CD4-positive, alpha-beta T cell treated with Interleukin-15 for 4 hours (primary cell): Measurements from ENCODE around the gene RBMXL2.

ENCODE experiments used
- DNase-seq: peaks from one replicate; pipeline ENCODE4 v3.0.0-alpha.2; 2020; ENCODE audit warnings: low spot score

RBMXL2 gene

DNA sequence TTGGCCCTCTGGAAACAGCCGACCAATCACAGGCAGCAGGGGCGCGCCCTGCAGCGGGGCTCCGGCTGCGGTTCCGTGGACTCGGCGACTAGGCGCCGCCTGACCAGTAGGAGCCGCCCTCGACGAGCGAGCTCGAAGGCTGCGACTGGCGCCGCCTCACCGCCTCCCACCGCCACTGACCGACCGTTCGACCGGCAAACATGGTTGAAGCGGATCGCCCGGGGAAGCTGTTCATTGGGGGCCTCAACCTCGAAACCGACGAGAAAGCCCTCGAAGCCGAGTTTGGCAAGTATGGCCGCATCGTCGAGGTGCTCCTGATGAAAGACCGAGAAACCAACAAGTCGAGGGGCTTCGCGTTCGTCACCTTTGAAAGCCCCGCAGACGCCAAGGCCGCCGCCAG, at the start of gene RBMXL2:
TSS of gene RBMXL2 (plus strand) at position 78 of the 400 bp plus-strand sequence. CDS start at position 201, 123 bp downstream.
- DNase-seq = no peak

DNA sequence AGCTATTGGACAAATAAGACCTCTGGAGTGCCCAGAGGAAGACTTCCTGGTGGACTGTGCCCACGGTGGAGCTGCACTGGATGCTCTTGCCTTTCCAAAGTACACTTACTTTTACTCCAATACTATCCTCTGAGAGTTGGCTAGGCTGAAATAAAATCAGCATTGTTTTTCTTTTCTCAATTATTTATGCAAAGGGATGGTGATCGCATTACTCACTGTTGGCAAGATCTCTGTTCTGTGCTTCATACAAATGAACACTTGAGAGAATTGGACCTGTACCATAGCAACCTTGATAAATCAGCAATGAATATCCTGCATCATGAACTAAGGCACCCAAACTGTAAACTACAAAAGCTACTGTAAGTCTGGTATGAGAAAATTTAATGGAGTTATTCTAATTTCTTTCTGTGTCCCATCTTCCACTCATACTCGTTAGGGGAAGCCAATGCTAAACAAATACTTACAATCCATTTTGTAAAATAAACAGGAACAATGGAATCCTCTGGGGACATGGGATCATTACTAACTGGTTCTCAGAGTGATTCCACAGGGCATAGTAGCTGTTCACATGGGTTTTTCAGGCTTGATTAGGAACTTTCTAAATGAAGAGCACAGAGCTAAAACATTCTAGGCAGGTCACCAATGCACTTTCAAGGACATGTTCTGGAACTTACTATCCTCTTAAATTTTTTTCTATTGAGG, 42.2 kb upstream of the RBMXL2 start:
- DNase-seq = no peak

DNA sequence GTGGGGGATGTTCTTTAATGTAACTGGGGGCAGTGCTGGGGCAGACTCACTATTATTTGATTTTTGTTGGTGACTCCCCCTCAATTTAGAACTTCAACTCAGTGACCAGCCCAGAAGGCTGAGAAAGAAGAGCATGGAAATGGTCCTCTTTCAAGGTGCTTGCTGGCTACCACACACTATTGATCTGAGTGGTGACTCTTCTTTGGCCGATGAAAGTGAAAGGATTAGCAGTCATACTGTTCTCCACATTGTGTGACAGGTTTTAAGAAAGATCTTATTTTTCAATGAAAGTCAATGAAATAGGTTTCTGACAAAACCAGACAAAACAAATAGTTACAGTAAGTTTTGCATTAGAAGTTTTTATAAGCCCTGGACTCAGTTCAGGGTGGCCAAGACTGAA, 38.6 kb upstream of the RBMXL2 start:
- DNase-seq = no peak

DNA sequence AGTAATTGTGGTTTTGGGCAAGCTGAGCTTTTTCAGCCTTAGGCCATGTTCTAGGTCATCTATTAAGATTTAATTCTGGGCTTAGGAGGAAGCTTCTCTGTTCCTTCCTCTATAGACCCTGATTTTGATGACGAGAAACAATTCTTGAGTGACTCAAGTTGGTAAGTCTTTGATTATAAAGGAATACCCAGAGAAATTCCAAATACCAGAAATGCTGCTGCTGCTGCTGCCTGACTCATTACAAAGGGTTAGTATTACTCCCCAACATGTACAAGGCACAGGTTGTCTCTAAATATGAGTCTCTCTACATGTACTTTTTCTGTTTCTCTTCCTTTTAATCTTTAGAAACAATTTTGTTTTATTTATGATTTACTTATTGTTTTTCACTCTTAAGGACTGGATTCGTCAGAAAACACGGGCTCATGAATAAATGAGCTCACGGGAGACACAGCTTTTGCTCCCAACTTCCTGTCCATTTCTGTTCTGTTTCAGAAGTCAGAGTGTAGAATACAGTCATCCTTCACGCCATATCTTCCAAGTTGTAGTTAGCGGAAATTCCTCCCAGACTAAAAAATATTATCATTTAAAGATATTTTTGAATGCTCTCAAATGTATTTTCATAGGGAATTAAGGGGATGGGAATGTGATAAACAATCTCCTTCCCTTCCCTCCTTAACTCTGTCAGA, 31.8 kb upstream of the RBMXL2 start:
- no peak for DNase-seq

DNA sequence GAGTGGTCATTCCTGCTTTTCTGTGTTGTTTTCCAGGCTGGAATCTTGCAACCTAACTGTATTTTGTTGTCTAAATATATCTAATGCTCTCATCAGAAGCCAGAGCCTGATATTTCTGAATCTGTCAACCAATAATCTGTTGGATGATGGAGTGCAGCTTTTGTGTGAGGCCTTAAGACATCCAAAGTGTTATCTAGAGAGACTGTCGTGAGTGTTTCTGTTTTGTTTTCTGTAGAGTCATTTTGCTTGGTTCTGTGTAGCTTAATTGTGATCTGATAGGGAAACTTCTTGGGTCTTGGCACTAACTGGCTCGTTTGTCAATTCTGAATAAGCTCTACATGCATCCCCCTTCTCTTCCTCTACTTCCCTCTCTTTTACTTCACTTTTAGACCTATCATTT, 31.2 kb upstream of the RBMXL2 start:
- no peak for DNase-seq

DNA sequence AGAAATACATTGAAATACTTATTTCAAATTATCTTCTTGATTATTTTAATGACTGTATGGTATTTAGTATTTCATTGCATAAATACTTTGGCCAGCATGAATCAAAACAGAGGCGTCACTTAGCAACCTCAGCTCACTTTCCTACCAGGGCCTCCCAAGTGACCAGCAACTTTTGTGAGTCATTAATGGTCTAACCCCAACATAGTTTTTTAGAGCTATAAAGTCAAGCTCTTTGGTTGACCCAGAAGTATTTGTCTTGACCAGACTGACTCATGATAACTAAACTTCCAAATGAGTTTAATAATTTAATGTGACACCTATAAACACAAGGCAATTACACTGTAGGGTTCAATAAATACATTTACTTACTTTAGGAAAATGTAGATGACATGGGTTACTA, 27.9 kb upstream of the RBMXL2 start:
- DNase-seq = no peak

DNA sequence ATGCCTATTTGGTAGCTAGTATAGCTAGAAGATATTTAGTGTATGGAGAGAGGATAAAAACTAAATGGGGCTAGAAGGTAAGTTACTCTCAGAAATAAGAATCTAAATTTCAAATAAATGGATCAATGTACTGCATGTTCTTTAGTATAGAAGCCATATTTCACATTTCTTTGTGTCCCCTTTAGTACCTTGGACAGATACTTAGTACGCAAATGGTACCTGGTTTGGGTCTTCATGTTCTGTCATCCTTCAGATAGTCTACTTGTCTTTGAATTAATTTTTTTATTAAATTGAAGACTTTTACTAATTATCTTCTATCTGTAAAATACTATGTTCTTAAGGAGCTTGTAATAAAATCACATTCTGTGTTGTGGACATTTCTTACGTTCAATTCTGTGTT, 26.3 kb upstream of the RBMXL2 start:
- no peak for DNase-seq

DNA sequence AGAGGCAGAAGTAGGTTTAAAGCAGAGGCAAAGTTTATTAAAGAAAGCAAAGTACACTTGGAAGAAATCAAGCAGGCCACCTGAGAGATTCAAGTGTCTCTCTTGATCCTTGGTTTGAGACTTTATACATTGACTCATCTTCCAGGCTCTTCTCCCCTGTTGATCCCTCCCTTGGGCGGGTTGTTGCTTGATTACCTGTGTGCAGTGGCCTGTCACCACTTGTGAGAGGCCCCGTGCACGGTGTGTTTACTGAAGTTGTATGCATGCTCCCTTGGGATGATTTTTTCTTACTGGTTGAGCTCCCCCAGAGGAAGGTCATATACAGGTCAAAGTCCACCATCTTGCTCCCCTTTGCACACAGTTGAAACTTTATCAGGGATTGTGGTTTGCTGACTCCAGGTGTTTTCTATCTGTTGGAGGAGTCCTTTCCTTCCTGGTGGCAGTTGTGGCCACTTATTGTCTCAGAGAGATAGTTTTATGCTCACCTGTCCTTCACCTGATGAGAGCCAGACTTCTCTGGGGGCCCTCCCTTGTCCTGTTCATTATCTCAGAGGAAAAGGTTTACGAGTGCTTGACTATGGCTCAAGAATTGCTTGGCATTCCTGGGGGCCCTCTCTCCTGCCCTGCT, 16.3 kb upstream of the RBMXL2 start:
- no peak for DNase-seq

DNA sequence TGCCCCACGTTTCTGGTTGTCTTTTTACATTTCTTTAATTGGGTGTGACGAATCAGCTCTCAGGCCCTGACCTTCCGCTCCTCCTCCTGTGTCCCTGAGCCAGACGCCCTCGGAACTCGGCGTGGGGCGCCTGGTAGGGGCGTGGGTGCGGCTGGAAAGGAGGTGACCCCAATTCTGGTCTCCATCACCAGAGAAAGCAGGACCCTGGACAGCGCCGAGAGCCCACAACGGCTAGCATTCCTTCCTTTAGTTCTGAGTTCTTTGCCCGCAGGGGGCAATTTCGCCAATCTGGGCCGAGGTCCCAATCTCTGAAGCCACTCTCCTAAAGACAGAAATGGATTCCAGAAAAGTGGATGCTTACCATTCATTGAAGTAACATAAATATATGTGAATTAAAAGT, 11.7 kb upstream of the RBMXL2 start:
- no peak for DNase-seq

DNA sequence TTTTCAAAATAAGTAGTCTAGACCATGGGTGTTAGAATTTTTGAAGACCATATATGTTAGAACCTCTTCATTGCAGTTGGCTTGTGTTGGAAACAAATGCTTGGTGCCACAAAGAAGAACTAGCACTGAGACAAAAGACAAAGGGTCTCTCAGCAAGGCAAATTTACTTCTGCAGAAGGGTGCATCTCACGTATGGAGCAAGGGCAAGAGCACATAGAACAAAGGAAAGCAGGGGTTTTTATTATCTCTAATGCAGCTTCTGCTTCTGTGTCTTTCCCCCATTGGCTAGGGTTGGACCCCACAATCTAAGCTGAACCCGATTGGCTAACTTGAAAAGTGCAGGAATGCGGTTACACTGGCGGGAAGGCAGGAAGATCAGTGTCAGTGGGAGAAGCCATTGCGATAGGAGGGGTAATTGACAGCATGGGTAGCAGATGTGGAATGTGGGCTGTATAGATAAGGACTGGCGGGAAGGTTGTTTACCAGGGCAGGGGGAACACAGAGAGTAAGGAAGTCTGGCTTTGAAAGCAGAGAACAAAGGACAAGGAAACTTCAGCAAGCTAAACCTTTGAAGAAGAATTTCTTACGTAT, 9.2 kb upstream of the RBMXL2 start:
- no peak for DNase-seq

DNA sequence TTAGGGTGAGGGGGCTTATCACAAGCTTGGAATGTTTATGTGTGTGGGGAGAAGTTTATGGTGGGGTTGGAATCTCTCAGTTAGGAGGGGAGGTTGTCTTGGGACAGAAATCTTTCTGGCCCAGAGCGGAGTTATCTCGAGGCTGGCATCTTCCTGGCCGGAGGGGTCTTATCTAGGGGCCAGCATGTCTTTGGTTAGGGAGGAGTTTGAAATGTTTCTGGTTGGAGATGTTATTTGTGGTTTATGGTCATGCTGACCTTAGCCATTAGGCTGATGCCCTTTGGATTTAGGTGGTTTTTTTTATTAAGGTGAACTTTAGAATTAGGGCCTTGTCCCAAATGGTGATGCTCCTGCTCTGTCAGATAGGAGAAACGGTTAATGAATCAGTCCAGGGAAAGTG, 7.9 kb upstream of the RBMXL2 start:
- DNase-seq = no peak

DNA sequence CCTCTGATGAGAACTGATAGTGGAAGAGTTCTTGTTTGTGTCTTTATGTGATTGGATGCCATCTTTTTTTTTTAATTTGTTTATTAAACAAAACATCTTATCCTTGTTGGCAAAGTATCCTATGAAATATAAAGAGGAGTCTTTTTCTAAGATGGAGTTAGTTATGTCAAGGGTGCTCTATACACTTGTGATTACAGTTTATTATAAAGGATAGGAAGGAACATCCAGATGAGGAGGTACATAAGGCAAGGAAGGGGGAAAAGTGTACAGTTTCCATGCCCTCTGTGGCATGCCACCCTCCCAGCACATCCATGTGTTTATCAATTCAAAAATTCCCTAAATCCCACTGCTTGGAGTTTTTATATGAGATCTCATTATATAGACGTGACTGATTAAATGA, 7.4 kb upstream of the RBMXL2 start:
- DNase-seq = no peak

DNA sequence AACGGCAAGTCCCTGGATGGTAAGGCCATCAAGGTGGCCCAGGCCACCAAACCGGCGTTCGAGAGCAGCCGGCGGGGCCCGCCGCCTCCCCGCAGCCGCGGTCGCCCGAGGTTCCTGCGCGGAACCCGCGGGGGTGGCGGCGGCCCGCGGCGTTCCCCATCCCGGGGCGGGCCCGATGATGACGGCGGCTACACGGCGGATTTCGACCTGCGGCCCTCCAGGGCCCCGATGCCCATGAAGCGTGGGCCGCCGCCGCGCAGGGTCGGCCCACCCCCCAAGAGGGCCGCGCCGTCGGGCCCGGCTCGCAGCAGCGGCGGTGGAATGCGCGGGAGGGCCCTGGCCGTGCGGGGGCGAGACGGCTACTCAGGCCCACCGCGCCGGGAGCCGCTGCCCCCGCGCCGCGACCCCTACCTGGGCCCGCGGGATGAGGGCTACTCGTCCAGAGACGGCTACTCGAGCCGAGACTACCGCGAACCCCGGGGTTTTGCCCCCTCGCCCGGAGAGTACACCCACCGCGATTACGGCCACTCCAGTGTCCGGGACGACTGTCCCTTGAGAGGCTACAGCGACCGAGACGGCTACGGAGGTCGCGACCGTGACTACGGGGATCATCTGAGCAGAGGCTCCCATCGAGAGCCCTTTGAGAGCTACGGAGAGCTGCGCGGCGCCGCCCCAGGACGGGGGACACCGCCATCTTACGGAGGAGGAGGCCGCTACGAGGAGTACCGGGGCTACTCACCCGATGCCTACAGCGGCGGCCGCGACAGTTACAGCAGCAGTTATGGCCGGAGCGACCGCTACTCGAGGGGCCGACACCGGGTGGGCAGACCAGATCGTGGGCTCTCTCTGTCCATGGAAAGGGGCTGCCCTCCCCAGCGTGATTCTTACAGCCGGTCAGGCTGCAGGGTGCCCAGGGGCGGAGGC, 792 bp downstream of the RBMXL2 start:
- DNase-seq = no peak

DNA sequence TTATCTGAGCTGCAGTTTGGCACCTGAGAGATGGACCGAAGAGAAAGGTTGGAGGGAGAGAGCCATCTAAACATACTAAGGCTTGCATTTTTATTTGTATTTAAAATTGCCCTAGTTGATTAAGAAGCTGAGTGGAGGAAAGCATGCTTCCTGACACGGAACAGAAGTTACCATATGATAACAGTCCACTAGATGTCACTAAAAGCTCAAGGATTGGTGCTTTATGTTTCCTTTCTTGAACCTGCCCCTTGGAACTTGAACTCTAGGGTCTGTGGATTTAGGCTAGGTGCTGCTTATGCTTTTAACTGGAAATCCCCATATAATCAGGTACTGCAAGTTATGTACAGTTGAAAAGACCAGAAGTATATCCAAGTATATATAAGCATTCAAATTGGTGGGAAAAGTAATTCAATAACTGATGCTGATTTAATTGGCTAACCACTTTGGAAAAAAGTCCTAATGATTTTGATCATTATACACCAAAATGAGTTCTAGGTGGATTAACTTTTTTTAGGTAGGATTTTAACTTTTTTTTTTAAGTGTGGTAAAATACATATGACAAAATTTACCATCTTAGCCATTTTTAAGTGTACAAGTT, 9.5 kb downstream of the RBMXL2 start:
- peak; percentile 42 for DNase-seq

DNA sequence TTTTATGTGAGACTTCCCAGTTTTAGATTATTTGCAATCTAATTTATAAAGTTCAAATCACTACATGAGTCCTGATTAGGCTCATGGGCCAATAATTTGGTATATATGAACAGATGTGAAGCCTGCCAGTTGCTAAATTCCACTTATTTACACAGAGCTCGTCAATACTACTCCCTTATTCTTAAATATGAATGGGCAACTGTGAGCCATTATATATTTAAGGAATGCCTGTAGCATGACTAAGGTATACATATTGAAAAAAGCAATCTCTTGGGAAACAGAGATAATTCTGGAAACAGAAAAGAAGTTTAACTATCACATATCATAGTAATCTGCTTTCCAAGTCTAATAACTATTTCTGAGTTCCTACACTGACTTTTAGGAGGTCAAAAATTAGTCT, 27.0 kb downstream of the RBMXL2 start:
- no peak for DNase-seq

DNA sequence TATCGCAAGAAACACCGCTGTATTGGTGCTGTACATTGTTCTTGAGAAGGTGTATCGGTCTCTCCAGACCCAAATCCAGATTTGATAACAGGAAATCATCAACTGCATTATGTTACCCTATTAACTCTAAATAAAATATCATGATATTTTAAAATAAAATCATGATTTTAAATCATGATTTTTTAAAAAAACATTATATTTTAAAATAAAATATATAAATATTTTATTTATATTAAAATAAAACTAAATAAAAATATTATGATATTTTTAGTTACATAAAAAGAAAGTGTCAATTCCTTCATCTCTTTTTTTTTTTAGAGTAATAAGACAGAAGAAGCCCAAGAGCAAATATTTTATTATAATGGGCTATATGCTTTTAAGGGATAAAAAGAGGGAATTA, 27.6 kb downstream of the RBMXL2 start:
- DNase-seq = no peak

DNA sequence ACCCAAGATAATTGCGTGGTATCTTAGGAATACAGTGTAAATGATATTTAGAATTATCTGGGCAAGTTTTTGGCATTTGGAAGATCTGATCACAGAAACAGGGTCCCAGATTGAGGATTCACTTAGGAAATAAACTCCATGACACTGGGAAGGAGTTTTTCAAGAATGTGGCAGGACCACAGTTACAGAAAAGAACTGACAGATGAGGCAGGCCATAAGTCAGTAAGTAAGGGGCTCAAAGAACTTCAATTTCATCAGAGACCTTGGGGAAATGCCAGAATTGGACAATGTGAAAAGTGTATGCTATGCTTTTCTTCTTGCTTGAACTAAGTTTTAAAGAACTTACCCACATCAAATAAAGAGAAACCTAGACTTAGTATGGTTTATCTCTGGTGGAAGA, 49.3 kb downstream of the RBMXL2 start:
- no peak for DNase-seq
